MM.1S (cell line): ENCODE measurements around the gene CDON.

ENCODE experiments used
- DNase-seq: peaks from one replicate; pipeline ENCODE4 v3.0.0-alpha.2; 2015
- H2AFZ ChIP-seq: fragments of 300-600 bp; sonication (generic); 2 replicates; pipeline ENCODE4 v1.6.0; 2016; ENCODE audit warnings: antibody characterized with exemption, low read length
- H3F3A ChIP-seq: fragments of 300-600 bp; sonication (generic); 2 replicates; pipeline ENCODE4 v1.6.1; 2016; ENCODE audit warnings: mild to moderate bottlenecking, antibody characterized with exemption, low read length, moderate library complexity, mixed read lengths; ENCODE audit not compliant: insufficient read depth
- H3K27ac ChIP-seq: fragments of 300-600 bp; sonication (generic); 2 replicates; pipeline ENCODE4 v1.5.1; 2016; ENCODE audit warnings: mild to moderate bottlenecking, low read length
- H3K27me3 ChIP-seq: fragments of 300-600 bp; sonication (generic); replicated peaks from 2 replicates; pipeline ENCODE4 v1.6.0; 2016; ENCODE audit warnings: low read length; ENCODE audit not compliant: insufficient read depth
- H3K36me3 ChIP-seq: fragments of 300-600 bp; sonication (generic); replicated peaks from 2 replicates; pipeline ENCODE4 v1.6.1; 2016; ENCODE audit warnings: mild to moderate bottlenecking, low read length, mixed read lengths; ENCODE audit not compliant: insufficient read depth
- H3K4me1 ChIP-seq: fragments of 300-600 bp; sonication (generic); 2 replicates; pipeline ENCODE4 v1.6.1; 2016; ENCODE audit warnings: low read length, mixed read lengths
- H3K4me2 ChIP-seq: fragments of 300-600 bp; sonication (generic); 2 replicates; pipeline ENCODE4 v1.6.0; 2016; ENCODE audit warnings: low read depth, low read length
- H3K4me3 ChIP-seq: fragments of 300-600 bp; sonication (generic); 2 replicates; pipeline ENCODE4 v1.5.1; 2016; ENCODE audit warnings: low read length, mixed read lengths
- H3K79me2 ChIP-seq: fragments of 300-600 bp; sonication (generic); 2 replicates; pipeline ENCODE4 v1.6.1; 2016; ENCODE audit warnings: mixed run types, low read length, mixed read lengths
- H3K9ac ChIP-seq: fragments of 300-600 bp; sonication (generic); 2 replicates; pipeline ENCODE4 v1.6.1; 2016; ENCODE audit warnings: low read length, mixed read lengths
- H3K9me2 ChIP-seq: fragments of 300-600 bp; sonication (generic); replicated peaks from 2 replicates; pipeline ENCODE4 v1.6.1; 2016; ENCODE audit warnings: mild to moderate bottlenecking, low read length, mixed read lengths; ENCODE audit not compliant: insufficient read depth
- H3K9me3 ChIP-seq: fragments of 300-600 bp; sonication (generic); replicated peaks from 2 replicates; pipeline ENCODE4 v1.6.1; 2016; ENCODE audit warnings: mild to moderate bottlenecking, low read length, mixed read lengths; ENCODE audit not compliant: insufficient read depth
- H4K20me1 ChIP-seq: fragments of 300-600 bp; sonication (generic); 2 replicates; pipeline ENCODE4 v1.6.1; 2016; ENCODE audit warnings: mild to moderate bottlenecking, low read length, moderate library complexity, mixed read lengths; ENCODE audit not compliant: insufficient read depth
- EZH2 ChIP-seq: fragments of 300-600 bp; sonication (generic); optimal IDR thresholded peaks from 2 replicates; pipeline ENCODE3; 2017; ENCODE audit warnings: low read depth, mild to moderate bottlenecking, antibody characterized with exemption, low read length, mixed read lengths
- EZH2phosphoT487 ChIP-seq: fragments of 300-600 bp; sonication (generic); IDR thresholded peaks from 2 replicates; pipeline ENCODE4 v1.6.1; 2018; ENCODE audit warnings: antibody characterized with exemption, low read length
- TF ChIP-seq, protein P1 (sequence below): fragments of 300-600 bp; sonication (generic); IDR thresholded peaks from 2 replicates; pipeline ENCODE4 v1.5.1; 2016; ENCODE audit warnings: antibody characterized with exemption, low read length, mixed read lengths

The CDON gene

DNA sequence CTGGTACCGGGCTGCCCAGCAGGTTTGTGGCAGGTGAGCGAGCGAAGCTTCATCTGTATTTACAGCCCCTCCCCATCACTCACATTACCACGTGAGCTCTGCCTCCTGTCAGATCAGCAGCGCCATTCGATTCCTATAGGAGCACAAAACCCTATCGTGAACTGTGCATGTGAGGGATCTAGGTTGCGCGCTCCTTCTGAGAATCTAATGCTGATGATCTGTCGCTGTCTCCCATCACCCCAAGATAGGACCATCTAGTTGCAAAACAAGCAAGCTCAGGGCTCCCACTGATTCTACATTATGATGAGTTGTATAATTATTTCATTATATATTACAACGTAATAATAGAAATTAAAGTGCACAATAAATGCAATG lies 132.6 kb downstream of the CDON start:
- H2AFZ ChIP-seq, result no peak overlapping the region
- no peaks in the 10 kb centered on the region for H3K27me3 ChIP-seq
- no peak overlapping the region for H3K4me3 ChIP-seq
- TF ChIP-seq, protein P1, sequence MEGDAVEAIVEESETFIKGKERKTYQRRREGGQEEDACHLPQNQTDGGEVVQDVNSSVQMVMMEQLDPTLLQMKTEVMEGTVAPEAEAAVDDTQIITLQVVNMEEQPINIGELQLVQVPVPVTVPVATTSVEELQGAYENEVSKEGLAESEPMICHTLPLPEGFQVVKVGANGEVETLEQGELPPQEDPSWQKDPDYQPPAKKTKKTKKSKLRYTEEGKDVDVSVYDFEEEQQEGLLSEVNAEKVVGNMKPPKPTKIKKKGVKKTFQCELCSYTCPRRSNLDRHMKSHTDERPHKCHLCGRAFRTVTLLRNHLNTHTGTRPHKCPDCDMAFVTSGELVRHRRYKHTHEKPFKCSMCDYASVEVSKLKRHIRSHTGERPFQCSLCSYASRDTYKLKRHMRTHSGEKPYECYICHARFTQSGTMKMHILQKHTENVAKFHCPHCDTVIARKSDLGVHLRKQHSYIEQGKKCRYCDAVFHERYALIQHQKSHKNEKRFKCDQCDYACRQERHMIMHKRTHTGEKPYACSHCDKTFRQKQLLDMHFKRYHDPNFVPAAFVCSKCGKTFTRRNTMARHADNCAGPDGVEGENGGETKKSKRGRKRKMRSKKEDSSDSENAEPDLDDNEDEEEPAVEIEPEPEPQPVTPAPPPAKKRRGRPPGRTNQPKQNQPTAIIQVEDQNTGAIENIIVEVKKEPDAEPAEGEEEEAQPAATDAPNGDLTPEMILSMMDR, result no peak
- TF ChIP-seq EZH2, result no peak
- no peak for TF ChIP-seq EZH2phosphoT487
- H3K36me3 ChIP-seq, result no peaks in the 10 kb centered on the region
- no peaks in the 10 kb centered on the region for H4K20me1 ChIP-seq
- no peaks in the 10 kb centered on the region for H3K9me3 ChIP-seq
- DNase-seq, result no peak
- H3K27ac ChIP-seq, result no peak overlapping the region
- no peaks in the 10 kb centered on the region for H3F3A ChIP-seq
- no peaks in the 10 kb centered on the region for H3K79me2 ChIP-seq
- no peaks in the 10 kb centered on the region for H3K4me1 ChIP-seq
- no peaks in the 10 kb centered on the region for H3K9me2 ChIP-seq
- H3K4me2 ChIP-seq, result no peak overlapping the region
- no peak overlapping the region for H3K9ac ChIP-seq

DNA sequence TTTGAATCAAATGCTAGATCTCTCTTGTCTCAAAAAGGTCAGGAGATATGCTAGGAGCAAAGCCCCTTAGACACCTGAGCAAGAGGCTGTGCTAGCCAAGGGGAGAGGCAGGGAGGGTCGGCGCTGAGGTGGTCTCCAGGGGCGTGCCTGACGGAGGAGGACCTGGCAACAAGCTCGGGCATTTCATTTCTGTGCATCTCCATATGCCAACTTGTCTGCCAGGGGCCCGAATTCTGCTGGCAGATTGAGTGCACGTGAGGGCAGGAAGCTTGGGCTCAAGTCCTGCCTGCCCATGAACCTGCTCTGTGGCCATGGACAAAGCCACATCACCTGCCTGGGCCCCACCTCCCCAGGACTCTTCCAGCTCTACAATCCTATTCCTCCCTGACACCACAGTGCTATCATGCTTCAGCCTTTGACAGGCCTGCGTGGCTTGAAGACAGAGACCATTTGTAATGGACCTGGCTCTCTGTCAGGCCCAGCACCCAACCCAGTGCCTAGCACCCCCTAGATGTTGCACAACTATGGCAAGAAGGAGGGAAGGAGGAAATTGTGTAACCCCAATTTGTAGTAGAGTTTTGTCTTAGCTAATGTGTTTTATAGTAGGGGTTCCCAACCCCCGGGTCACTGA lies 133.1 kb downstream of the CDON start:
- no peaks in the 10 kb centered on the region for H4K20me1 ChIP-seq
- no peak overlapping the region for H3K9ac ChIP-seq
- no peak overlapping the region for H3K4me3 ChIP-seq
- no peaks in the 10 kb centered on the region for H3F3A ChIP-seq
- no peaks in the 10 kb centered on the region for H3K9me3 ChIP-seq
- TF ChIP-seq EZH2, result no peak
- TF ChIP-seq, protein P1, result no peak
- TF ChIP-seq EZH2phosphoT487, result no peak
- no peaks in the 10 kb centered on the region for H3K9me2 ChIP-seq
- no peak overlapping the region for H3K27ac ChIP-seq
- H3K27me3 ChIP-seq, result no peaks in the 10 kb centered on the region
- no peak for DNase-seq
- no peaks in the 10 kb centered on the region for H3K4me1 ChIP-seq
- H3K79me2 ChIP-seq, result no peaks in the 10 kb centered on the region
- no peak overlapping the region for H3K4me2 ChIP-seq
- no peaks in the 10 kb centered on the region for H3K36me3 ChIP-seq
- H2AFZ ChIP-seq, result no peak overlapping the region

DNA sequence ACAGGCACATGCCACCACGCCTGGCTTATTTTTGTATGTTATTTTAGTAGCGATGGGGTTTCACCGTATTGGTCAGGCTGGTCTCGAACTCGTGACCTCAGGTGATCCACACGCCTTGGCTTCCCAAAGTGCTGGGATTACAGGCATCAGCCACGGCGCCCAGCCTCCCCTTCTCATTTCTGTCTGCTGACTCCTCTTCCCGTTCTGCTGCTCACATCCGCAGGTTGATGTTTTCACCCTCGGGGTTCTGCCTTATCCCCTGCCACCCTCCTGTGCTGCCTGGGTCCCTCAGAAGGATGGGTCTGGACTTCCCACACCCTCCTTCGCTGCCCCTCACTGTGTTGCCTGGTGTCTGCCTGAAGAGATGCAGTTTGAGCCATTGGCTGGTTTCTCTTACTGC lies 136.0 kb downstream of the CDON start:
- TF ChIP-seq, protein P1, result no peak
- TF ChIP-seq EZH2phosphoT487 (no peak), EZH2 (no peak)
- Histone ChIP-seq H3K4me3 (no peak overlapping the region), H3K9ac (no peak overlapping the region), H4K20me1 (no peaks in the 10 kb centered on the region), H3K27me3 (no peaks in the 10 kb centered on the region), H3K4me2 (no peak overlapping the region), H3K27ac (no peak overlapping the region), H3K79me2 (no peaks in the 10 kb centered on the region), H3K9me3 (no peaks in the 10 kb centered on the region), H3K36me3 (no peaks in the 10 kb centered on the region), H3K4me1 (no peaks in the 10 kb centered on the region), H3F3A (no peaks in the 10 kb centered on the region), H2AFZ (no peak overlapping the region), H3K9me2 (no peaks in the 10 kb centered on the region)
- DNase-seq, result no peak
